BLaER1 treated with 17β-estradiol and CSF1 and Interleukin-3, amounts not matched to agents 10 nM and 100 nM (cell line): ENCODE measurements around the gene ZNF629.
"Not testable (repeated sequence)": the region's sequence is repeated elsewhere in the genome, so short reads cannot be mapped to it uniquely, and the experiment has no call there.

ENCODE experiments used
- H3K27ac ChIP-seq, 11 experiments: shearing (Covaris generic); formaldehyde crosslinking; 2 replicates each; pipeline ENCODE4 v1.8.1; 2022
- H3K27me3 ChIP-seq, 11 experiments: shearing (Covaris generic); formaldehyde crosslinking; 2 replicates each; pipeline ENCODE4 v1.8.1; 2022
- H3K36me3 ChIP-seq, 11 experiments: shearing (Covaris generic); formaldehyde crosslinking; 2 replicates each; pipeline ENCODE4 v1.8.1; 2022
- H3K4me1 ChIP-seq, 10 experiments: shearing (Covaris generic); formaldehyde crosslinking; 2 replicates each; pipeline ENCODE4 v1.8.1; 2022
- H3K4me2 ChIP-seq, 11 experiments: shearing (Covaris generic); formaldehyde crosslinking; 2 replicates each; pipeline ENCODE4 v1.8.1; 2022
- H3K4me3 ChIP-seq, 10 experiments: shearing (Covaris generic); formaldehyde crosslinking; 2 replicates each; pipeline ENCODE4 v1.8.1; 2022
- H3K9ac ChIP-seq, 11 experiments: shearing (Covaris generic); formaldehyde crosslinking; 2 replicates each; pipeline ENCODE4 v1.8.1; 2022
- H3K9me3 ChIP-seq, 11 experiments: shearing (Covaris generic); formaldehyde crosslinking; replicated peaks in 1 of 11; 2 replicates each; pipeline ENCODE4 v1.8.1; 2022
- H4K20me1 ChIP-seq, 11 experiments: shearing (Covaris generic); formaldehyde crosslinking; 2 replicates each; pipeline ENCODE4 v1.8.1; 2022
- Cebpa-rat ChIP-seq, 11 experiments: shearing (Covaris generic); IDR thresholded peaks; 2 replicates each; pipeline ENCODE4 v1.8.1; 2022

The ZNF629 gene

DNA sequence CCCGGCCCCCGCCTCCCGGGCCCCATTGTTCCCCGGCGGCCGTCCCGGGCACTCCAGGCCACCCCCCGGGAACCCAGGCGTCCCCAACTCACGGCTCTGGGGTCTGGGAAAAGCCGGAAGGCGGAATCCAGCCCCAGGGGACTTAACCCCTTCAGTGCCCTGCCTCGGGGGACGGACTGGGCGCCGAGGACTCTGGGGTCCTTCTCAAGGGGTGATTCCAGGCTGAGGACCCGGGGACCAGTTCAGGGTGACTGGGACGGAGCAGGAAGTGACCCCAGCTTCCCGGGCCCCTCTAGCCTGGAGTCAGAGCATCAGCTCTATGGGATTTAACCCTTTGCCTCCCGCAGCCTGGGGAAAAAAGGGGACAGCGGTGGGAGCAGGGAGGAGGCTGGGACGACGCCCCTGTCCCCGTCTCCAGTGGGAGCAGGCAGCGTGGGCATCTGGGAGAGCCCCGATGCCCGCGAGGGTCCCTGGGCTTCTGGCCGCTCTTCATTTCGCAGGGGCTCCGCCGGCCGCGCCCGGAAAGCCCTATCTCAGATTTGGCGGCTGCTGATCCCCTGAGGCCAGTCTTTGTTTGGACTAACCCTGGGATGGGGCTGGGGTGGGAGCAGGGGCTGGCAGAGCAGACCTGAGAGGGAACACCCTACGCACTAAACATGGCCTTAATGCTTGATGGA, at the start of gene ZNF629:
ZNF629 (minus strand) TSS at position 270 of the 677 bp plus-strand sequence. CDS start 2,723 bp downstream, outside the sequence.
- Histone ChIP-seq H3K36me3 (peaks cover 20 to 35% (median 29%) of the 10 kb centered on the region in 11 experiments), H3K27me3 (no peaks in the 10 kb centered on the region), H3K4me2 (peak within 1 kb of the TSS; percentile 88 to 99 (median 97)), H4K20me1 (peaks cover 0 to 35% (median 18%) of the 10 kb centered on the region in 11 experiments; a peak in 13 of 22 replicates), H3K9me3 (no peaks in the 10 kb centered on the region), H3K9ac (peak within 1 kb of the TSS; percentile 89 to 97 (median 96)), H3K4me1 (peaks cover 22 to 30% (median 27%) of the 10 kb centered on the region in 10 experiments), H3K4me3 (peak within 1 kb of the TSS; percentile 71 to 98 (median 91)), H3K27ac (peak within 1 kb of the TSS; percentile 85 to 95 (median 92))
- TF ChIP-seq Cebpa-rat (IDR thresholded peaks at IDR 0.05) = no peak

GRCh38 chr16:30834130-30834740, 47.2 kb upstream of the ZNF629 start:
- H3K4me3 ChIP-seq = no peak overlapping the region
- no peaks in the 10 kb centered on the region for H3K27me3 ChIP-seq
- H3K9ac ChIP-seq = no peak overlapping the region
- H3K9me3 ChIP-seq = peaks cover 0 to 10% (median 0%) of the 10 kb centered on the region in 11 experiments; a peak in 4 of 22 replicates
- no peaks in the 10 kb centered on the region for H3K4me1 ChIP-seq
- no peaks in the 10 kb centered on the region for H4K20me1 ChIP-seq
- H3K36me3 ChIP-seq = peaks cover 0 to 14% (median 5%) of the 10 kb centered on the region in 11 experiments; a peak in 9 of 22 replicates
- TF ChIP-seq Cebpa-rat (IDR thresholded peaks at IDR 0.05) = no peak
- H3K4me2 ChIP-seq = no peak overlapping the region
- H3K27ac ChIP-seq = no peak overlapping the region

GRCh38 chr16:30830072-30830417, 43.0 kb upstream of the ZNF629 start:
- Histone ChIP-seq H3K4me2 (no peak overlapping the region), H3K9ac (no peak overlapping the region), H3K4me3 (no peak overlapping the region), H3K27me3 (no peaks in the 10 kb centered on the region), H3K27ac (no peak overlapping the region), H3K4me1 (peaks cover 0 to 4% (median 0%) of the 10 kb centered on the region in 10 experiments; a peak in 5 of 20 replicates), H3K36me3 (peaks cover 0 to 14% (median 5%) of the 10 kb centered on the region in 11 experiments; a peak in 9 of 22 replicates), H3K9me3 (peaks cover 0 to 10% (median 0%) of the 10 kb centered on the region in 11 experiments; a peak in 4 of 22 replicates), H4K20me1 (no peaks in the 10 kb centered on the region)
- no peak for TF ChIP-seq Cebpa-rat (IDR thresholded peaks at IDR 0.05)

GRCh38 chr16:30829130-30830071, 42.4 kb upstream of the ZNF629 start:
- H3K9ac ChIP-seq = no peak overlapping the region

GRCh38 chr16:30821891-30822290, 34.9 kb upstream of the ZNF629 start:
- Histone ChIP-seq H3K27ac (no peak overlapping the region), H3K4me2 (no peak overlapping the region), H3K36me3 (no peaks in the 10 kb centered on the region)

More at GRCh38 chr16:30829130-30830071, 42.4 kb upstream of the ZNF629 start:
- Histone ChIP-seq H4K20me1 (no peaks in the 10 kb centered on the region), H3K27me3 (no peaks in the 10 kb centered on the region), H3K36me3 (peaks cover 0 to 9% (median 5%) of the 10 kb centered on the region in 11 experiments; a peak in 8 of 22 replicates), H3K4me2 (no peak overlapping the region), H3K27ac (no peak overlapping the region), H3K9me3 (peaks cover 0 to 6% (median 0%) of the 10 kb centered on the region in 11 experiments; a peak in 4 of 22 replicates), H3K4me1 (peaks cover 0 to 11% (median 1%) of the 10 kb centered on the region in 10 experiments; a peak in 8 of 20 replicates), H3K4me3 (no peak overlapping the region)
- no peak for TF ChIP-seq Cebpa-rat (IDR thresholded peaks at IDR 0.05)

DNA sequence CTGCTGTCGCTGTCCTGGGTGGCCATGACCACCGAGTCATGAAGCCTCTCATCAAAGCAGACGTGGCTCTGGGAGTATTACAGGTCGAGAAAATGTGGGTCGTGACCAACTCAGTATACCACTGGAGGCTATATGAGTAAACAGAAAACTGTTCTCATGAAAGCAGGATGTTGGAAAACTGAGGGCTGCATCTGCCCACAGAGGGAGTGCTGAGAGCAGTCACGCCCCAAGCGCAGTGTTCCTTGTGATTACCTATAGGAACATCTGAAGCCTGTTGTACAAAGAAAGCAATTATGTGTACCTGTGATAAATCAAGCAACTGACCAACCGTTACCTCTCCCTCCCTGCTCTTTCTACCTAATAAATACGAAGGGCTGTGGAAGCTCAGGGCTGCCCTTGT, 34.4 kb upstream of the ZNF629 start:
- H3K9me3 ChIP-seq, H3K27ac ChIP-seq, H3K36me3 ChIP-seq, H3K27me3 ChIP-seq, H3K9ac ChIP-seq, H3K4me3 ChIP-seq, H4K20me1 ChIP-seq, H3K4me2 ChIP-seq: not testable (repeated sequence)
- peaks cover 0 to 26% (median 5%) of the 10 kb centered on the region in 10 experiments; a peak in 8 of 20 replicates for H3K4me1 ChIP-seq

More at GRCh38 chr16:30821891-30822290, 34.9 kb upstream of the ZNF629 start:
- Histone ChIP-seq H3K4me3 (no peak overlapping the region), H4K20me1 (no peaks in the 10 kb centered on the region), H3K27me3 (no peaks in the 10 kb centered on the region), H3K9me3 (peaks cover 0 to 6% (median 0%) of the 10 kb centered on the region in 11 experiments; a peak in 4 of 22 replicates), H3K4me1 (peaks cover 0 to 26% (median 5%) of the 10 kb centered on the region in 10 experiments; a peak in 8 of 20 replicates), H3K9ac (no peak overlapping the region)
- TF ChIP-seq Cebpa-rat (IDR thresholded peaks at IDR 0.05) = no peak

DNA sequence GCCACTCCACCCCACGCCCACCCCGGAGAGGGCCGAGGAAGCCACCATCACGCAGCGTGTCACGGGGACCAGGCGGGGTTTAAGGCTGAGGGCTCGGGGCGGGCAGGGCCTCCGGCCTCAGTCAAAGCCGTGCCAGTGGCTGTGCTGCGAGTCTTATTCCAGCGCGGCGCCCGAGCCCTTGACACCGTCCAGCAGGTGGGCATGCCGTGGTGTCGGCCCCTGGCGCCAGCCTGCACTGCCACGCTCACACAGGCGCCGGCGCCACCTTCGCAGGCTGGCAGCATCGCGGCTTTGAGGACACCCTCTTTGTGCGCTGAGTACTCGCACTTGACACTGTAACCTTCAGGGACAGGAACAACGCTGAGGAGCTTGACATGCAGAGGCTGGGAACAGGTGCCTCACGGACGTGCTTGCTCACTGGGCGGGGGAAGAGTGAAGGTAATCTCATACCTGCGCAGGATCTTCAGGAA, 34.0 kb upstream of the ZNF629 start:
- Histone ChIP-seq H3K27ac (no peak overlapping the region), H3K9me3 (peaks cover 0 to 6% (median 0%) of the 10 kb centered on the region in 11 experiments; a peak in 4 of 22 replicates), H4K20me1 (no peaks in the 10 kb centered on the region), H3K4me1 (peaks cover 0 to 26% (median 5%) of the 10 kb centered on the region in 10 experiments; a peak in 8 of 20 replicates), H3K36me3 (no peaks in the 10 kb centered on the region), H3K4me2 (no peak overlapping the region), H3K9ac (no peak overlapping the region), H3K27me3 (no peaks in the 10 kb centered on the region), H3K4me3 (no peak overlapping the region)
- TF ChIP-seq Cebpa-rat (IDR thresholded peaks at IDR 0.05) = no peak

DNA sequence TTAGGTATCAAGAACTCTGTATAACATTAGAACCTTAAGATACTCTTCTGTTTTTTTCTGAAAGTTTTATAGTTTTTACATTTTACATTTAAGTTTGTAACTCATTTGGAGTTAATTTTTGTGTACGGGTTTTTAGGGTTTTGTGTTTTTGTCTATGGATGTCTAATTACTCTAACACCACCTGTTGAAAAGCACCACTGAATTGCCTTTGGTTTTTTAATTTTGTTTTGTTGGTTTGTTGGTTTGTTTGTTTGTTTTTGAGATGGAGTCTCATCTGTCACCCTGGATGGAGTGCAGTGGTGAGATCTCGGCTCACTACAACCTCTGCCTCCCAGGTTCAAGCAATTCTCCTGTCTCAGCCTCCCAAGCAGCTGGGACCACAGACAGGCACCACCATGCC, 29.8 kb upstream of the ZNF629 start:
- Histone ChIP-seq H3K9me3 (peaks cover 0 to 3% (median 0%) of the 10 kb centered on the region in 11 experiments; a peak in 4 of 22 replicates), H4K20me1 (no peaks in the 10 kb centered on the region), H3K36me3 (no peaks in the 10 kb centered on the region), H3K27ac (no peak overlapping the region), H3K4me3 (no peak overlapping the region), H3K4me1 (peaks cover 18 to 31% (median 25%) of the 10 kb centered on the region in 10 experiments), H3K4me2 (no peak overlapping the region), H3K9ac (no peak overlapping the region), H3K27me3 (no peaks in the 10 kb centered on the region)
- TF ChIP-seq Cebpa-rat (IDR thresholded peaks at IDR 0.05) = no peak
